GM12878 (cell line): ENCODE data around the gene TULP4. TPM values are rescaled to one million over a fixed set of nuclear protein-coding genes. Genes with fewer than 3 reads are reported as not detected.

ENCODE experiments used
- BCLAF1 ChIP-seq: fragments of 450-650 bp; IDR thresholded peaks from 2 replicates; pipeline ENCODE4 v1.6.1; 2017; ENCODE audit warnings: antibody characterized with exemption, mild to moderate bottlenecking, moderate library complexity
- BMI1 ChIP-seq: fragments of 450-650 bp; IDR thresholded peaks from 2 replicates; pipeline ENCODE4 v1.6.1; 2016; ENCODE audit warnings: mild to moderate bottlenecking, moderate library complexity, borderline replicate concordance
- CBFB ChIP-seq: IDR thresholded peaks from 2 replicates; pipeline ENCODE4 v1.6.1; 2016; ENCODE audit warnings: antibody characterized with exemption, low read depth
- CBX3 ChIP-seq: fragments of 200-600 bp; sonication (generic); IDR thresholded peaks from 2 replicates; pipeline ENCODE4 v1.6.1; 2016; ENCODE audit warnings: low read depth, borderline replicate concordance
- DPF2 ChIP-seq: fragments of 450-650 bp; IDR thresholded peaks from 2 replicates; pipeline ENCODE4 v1.6.1; 2017; ENCODE audit warnings: mild to moderate bottlenecking
- FOXK2 ChIP-seq: fragments of 450-650 bp; IDR thresholded peaks from 2 replicates; pipeline ENCODE4 v1.6.1; 2017; ENCODE audit warnings: mild to moderate bottlenecking, moderate library complexity
- HCFC1 ChIP-seq: fragments of 150-350 bp; IDR thresholded peaks from 2 replicates; pipeline ENCODE4 v1.6.1; 2014; ENCODE audit warnings: low read length
- HDAC2 ChIP-seq: fragments of 200-600 bp; sonication (generic); IDR thresholded peaks from 2 replicates; pipeline ENCODE4 v1.6.1; 2017
- JUNB ChIP-seq: IDR thresholded peaks from 2 replicates; pipeline ENCODE4 v1.6.1; 2016; ENCODE audit warnings: antibody characterized with exemption, mild to moderate bottlenecking
- JUND ChIP-seq: IDR thresholded peaks from 2 replicates; pipeline ENCODE4 v1.6.1; 2012; ENCODE audit warnings: low read depth, mild to moderate bottlenecking, low read length, improper control_type of control experiment, moderate library complexity
- LARP7 ChIP-seq: fragments of 450-650 bp; IDR thresholded peaks from 2 replicates; pipeline ENCODE4 v1.6.1; 2017; ENCODE audit warnings: mild to moderate bottlenecking
- NBN ChIP-seq: fragments of 450-650 bp; IDR thresholded peaks from 2 replicates; pipeline ENCODE4 v1.6.1; 2016
- NFYB ChIP-seq: IDR thresholded peaks from 2 replicates; pipeline ENCODE4 v1.6.1; 2011; ENCODE audit warnings: low read depth, mild to moderate bottlenecking, low read length, improper control_type of control experiment, moderate library complexity; ENCODE audit not compliant: insufficient read depth
- NR2C2 ChIP-seq: IDR thresholded peaks from 2 replicates; pipeline ENCODE4 v1.6.1; 2011; ENCODE audit warnings: borderline replicate concordance, low read depth; ENCODE audit not compliant: control insufficient read depth, insufficient read length
- PML ChIP-seq: IDR thresholded peaks from 2 replicates; pipeline ENCODE4 v1.6.1; 2012; ENCODE audit warnings: low read length, inconsistent platforms
- RB1 ChIP-seq: fragments of 450-650 bp; formaldehyde crosslinking; IDR thresholded peaks from 2 replicates; pipeline ENCODE4 v1.6.1; 2017; ENCODE audit warnings: mild to moderate bottlenecking, borderline replicate concordance
- RELA ChIP-seq: fragments of 450-650 bp; IDR thresholded peaks from 2 replicates; pipeline ENCODE4 v1.8.0; 2014; ENCODE audit warnings: borderline replicate concordance; ENCODE audit not compliant: partially characterized antibody
- SMAD5 ChIP-seq: IDR thresholded peaks from 2 replicates; pipeline ENCODE4 v1.6.1; 2016; ENCODE audit warnings: antibody characterized with exemption, low read depth
- SMC3 ChIP-seq: IDR thresholded peaks from 2 replicates; pipeline ENCODE4 v1.6.1; 2011; ENCODE audit warnings: low read length, improper control_type of control experiment, borderline replicate concordance
- SRF ChIP-seq, 2 experiments: IDR thresholded peaks; 2 replicates each; pipeline ENCODE4 v1.6.1; 2011; ENCODE audit warnings: low read depth in 2 of 2, low read length in 2 of 2, mild to moderate bottlenecking in 1 of 2, moderate library complexity in 1 of 2
- TCF12 ChIP-seq: IDR thresholded peaks from 2 replicates; pipeline ENCODE4 v1.6.1; 2011; ENCODE audit warnings: low read depth, mild to moderate bottlenecking, low read length
- TCF7 ChIP-seq: IDR thresholded peaks from 2 replicates; pipeline ENCODE4 v1.6.1; 2014; ENCODE audit warnings: antibody characterized with exemption, borderline replicate concordance
- YBX1 ChIP-seq: fragments of 450-650 bp; IDR thresholded peaks from 2 replicates; pipeline ENCODE4 v1.6.1; 2016; ENCODE audit warnings: antibody characterized with exemption
- ZSCAN29 ChIP-seq: fragments of 450-650 bp; IDR thresholded peaks from 2 replicates; pipeline ENCODE4 v1.6.1; 2017; ENCODE audit warnings: mild to moderate bottlenecking, moderate library complexity
- polyA plus RNA-seq, 11 experiments: library from polyadenylated mRNA; depleted of rRNA in 4 of 11; unstranded in 6 of 11; stranded (reverse) in 5 of 11; fragments of >200 nt; fragmentation: Nextera tagmentation in 4 of 11; fragmentation: Illumina TruSeq in 1 of 11; extraction: Ambion mirVana in 4 of 11; extraction: Trizol in 1 of 11; gene quantifications; 1 replicate in 1 of 11; 2 replicates in 10 of 11; pipeline versions ENCODE4 v1.2.1 to v1.2.3, GENCODE V29; 2011 to 2016; ENCODE audit warnings: inconsistent platforms in 2 of 11, missing spikeins in 2 of 11, low read depth in 1 of 11
- total RNA-seq, 4 experiments: library from RNA; depleted of rRNA in 3 of 4; stranded (reverse); fragments of >200 nt in 3 of 4; fragmentation: Illumina TruSeq in 1 of 4; extraction: Trizol in 1 of 4; gene quantifications; 2 replicates each; pipeline versions ENCODE4 v1.2.1 to v1.2.3, GENCODE V29; 2013 to 2021
- TF ChIP-seq, protein P1 (sequence below): fragments of 450-650 bp; IDR thresholded peaks from 2 replicates; pipeline ENCODE4 v1.6.1; 2018; ENCODE audit warnings: mild to moderate bottlenecking, low read depth, moderate library complexity; ENCODE audit not compliant: partially characterized antibody
- TF ChIP-seq, protein P2 (sequence below): fragments of 150-350 bp; IDR thresholded peaks from 2 replicates; pipeline ENCODE4 v1.6.1; 2014; ENCODE audit warnings: mild to moderate bottlenecking, low read depth, low read length

TULP4 gene
- total and polyA plus RNA-seq, 10 of the 15 experiments (the other 5 are each of a cell fraction or from before 2014, with no cell fraction given), result 0.73 to 31.8 (median 14.0) TPM

DNA sequence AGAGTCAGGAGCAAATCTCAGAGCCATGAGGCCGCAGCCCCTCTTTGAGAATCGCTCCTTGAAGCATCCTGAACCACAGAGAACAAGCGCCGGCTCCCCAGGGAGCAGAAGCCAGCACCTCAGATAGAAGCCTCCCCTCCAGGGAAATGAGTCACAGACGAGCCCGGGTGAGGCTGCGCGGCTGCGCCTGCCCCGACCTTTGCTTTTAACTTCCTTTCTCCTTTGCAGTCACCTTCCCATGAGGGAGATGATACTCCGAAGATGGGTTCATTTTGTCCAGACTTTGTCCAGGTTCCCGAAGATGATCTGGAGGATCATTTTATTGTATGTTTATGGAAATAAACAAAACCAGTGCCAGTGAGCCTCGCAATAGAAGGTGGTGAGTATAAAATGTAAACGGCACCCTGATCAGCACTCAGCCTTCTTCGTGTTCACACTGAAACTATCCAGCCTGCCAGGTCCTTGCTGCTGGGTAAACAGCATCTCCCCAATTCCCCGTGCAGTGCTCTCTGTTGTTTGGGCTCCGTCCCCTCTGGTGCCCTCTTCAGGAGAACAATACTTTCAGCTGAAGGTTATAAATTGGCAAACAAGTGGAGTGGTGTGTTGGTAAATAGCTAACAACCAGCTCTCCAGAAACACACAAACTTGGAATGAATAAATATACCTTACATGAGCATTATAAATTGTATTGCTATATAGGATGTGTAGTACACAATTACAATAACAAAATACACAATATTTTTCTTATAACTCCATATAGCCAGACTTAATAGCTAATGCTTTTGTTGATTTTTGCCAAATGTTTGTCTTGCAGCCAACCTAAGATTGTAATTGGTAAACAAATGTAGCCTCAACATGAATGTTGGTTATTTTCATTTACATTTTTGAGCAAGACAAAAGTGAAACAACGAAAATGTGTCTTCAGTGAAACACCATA lies 206.2 kb downstream of the TULP4 start (continued):
- TF ChIP-seq, protein P1, sequence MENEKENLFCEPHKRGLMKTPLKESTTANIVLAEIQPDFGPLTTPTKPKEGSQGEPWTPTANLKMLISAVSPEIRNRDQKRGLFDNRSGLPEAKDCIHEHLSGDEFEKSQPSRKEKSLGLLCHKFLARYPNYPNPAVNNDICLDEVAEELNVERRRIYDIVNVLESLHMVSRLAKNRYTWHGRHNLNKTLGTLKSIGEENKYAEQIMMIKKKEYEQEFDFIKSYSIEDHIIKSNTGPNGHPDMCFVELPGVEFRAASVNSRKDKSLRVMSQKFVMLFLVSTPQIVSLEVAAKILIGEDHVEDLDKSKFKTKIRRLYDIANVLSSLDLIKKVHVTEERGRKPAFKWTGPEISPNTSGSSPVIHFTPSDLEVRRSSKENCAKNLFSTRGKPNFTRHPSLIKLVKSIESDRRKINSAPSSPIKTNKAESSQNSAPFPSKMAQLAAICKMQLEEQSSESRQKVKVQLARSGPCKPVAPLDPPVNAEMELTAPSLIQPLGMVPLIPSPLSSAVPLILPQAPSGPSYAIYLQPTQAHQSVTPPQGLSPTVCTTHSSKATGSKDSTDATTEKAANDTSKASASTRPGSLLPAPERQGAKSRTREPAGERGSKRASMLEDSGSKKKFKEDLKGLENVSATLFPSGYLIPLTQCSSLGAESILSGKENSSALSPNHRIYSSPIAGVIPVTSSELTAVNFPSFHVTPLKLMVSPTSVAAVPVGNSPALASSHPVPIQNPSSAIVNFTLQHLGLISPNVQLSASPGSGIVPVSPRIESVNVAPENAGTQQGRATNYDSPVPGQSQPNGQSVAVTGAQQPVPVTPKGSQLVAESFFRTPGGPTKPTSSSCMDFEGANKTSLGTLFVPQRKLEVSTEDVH, result no peak
- TF ChIP-seq NBN (peak; percentile 84), FOXK2 (peak; percentile 64; the same call in 1 of the 2 replicates), PML (no peak), SMC3 (peak; percentile 81), TCF7 (no peak), NR2C2 (no peak), HDAC2 (no peak), RB1 (no peak), JUNB (no peak), BMI1 (no peak), JUND (no peak), BCLAF1 (no peak), SMAD5 (no peak), LARP7 (no peak), SRF (IDR thresholded peaks at IDR 0.05; ENCODE audit: low read depth in 2 of 2, low read length in 2 of 2) (no peak), ZSCAN29 (no peak), RELA (no peak), CBX3 (no peak), HCFC1 (no peak), NFYB (no peak), YBX1 (peak; percentile 65; the same call in 1 of the 2 replicates), DPF2 (peak; percentile 49; the same call in 1 of the 2 replicates), CBFB (no peak), TCF12 (no peak)
- TF ChIP-seq, protein P2, sequence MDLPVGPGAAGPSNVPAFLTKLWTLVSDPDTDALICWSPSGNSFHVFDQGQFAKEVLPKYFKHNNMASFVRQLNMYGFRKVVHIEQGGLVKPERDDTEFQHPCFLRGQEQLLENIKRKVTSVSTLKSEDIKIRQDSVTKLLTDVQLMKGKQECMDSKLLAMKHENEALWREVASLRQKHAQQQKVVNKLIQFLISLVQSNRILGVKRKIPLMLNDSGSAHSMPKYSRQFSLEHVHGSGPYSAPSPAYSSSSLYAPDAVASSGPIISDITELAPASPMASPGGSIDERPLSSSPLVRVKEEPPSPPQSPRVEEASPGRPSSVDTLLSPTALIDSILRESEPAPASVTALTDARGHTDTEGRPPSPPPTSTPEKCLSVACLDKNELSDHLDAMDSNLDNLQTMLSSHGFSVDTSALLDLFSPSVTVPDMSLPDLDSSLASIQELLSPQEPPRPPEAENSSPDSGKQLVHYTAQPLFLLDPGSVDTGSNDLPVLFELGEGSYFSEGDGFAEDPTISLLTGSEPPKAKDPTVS, result no peak
